ENCODE results near the gene PITX3.

GRCh38 chr10:102226542-102226870 lies 14.8 kb downstream of the PITX3 start:
- TF ChIP-seq ZFP30 (CRISPR knock-in tag; IDR thresholded peaks at IDR 0.05) (no peak), PATZ1 (CRISPR knock-in tag; IDR thresholded peaks at IDR 0.05; ENCODE audit: borderline replicate concordance) (no peak), ZNF70 (CRISPR knock-in tag; IDR thresholded peaks at IDR 0.05) (no peak)

Measured in SK-N-SH treated with all-trans-retinoic acid at 6 μM for 48 hours (cell line).